ENCODE results near the gene CDK5RAP2.
A peak's percentile ranks its signal among the peaks of the same experiment; 100 is the strongest.

Gene CDK5RAP2

GRCh38 chr9:120545701-120546550 is 34.0 kb downstream of the CDK5RAP2 start:
- DNase-seq (ENCODE audit: low read depth in 2 of 2) = no peak
- TF ChIP-seq CTCF (IDR thresholded peaks at IDR 0.05; ENCODE audit: low read depth, low read length) = no peak
- H3K4me3 ChIP-seq (replicated peaks in 1 of 2; ENCODE audit: low read depth in 2 of 2, low read length in 2 of 2) = no peak overlapping the region

- H3K4me3 ChIP-seq (replicated peaks in 1 of 2; ENCODE audit: low read depth in 2 of 2, low read length in 2 of 2) = no peak overlapping the region
- no peak for DNase-seq (ENCODE audit: low read depth in 2 of 2)
- TF ChIP-seq CTCF (IDR thresholded peaks at IDR 0.05; ENCODE audit: low read depth, low read length) = no peak
These were observed 35.5 kb downstream of the CDK5RAP2 start for GRCh38 chr9:120544441-120544840.

GRCh38 chr9:120542701-120543490 is 37.1 kb downstream of the CDK5RAP2 start:
- TF ChIP-seq CTCF (IDR thresholded peaks at IDR 0.05; ENCODE audit: low read depth, low read length) = no peak
- H3K4me3 ChIP-seq (replicated peaks in 1 of 2; ENCODE audit: low read depth in 2 of 2, low read length in 2 of 2) = no peak overlapping the region

GRCh38 chr9:120541921-120542320 is 38.0 kb downstream of the CDK5RAP2 start:
- H3K4me3 ChIP-seq (replicated peaks in 1 of 2; ENCODE audit: low read depth in 2 of 2, low read length in 2 of 2) = no peak overlapping the region
- TF ChIP-seq CTCF (IDR thresholded peaks at IDR 0.05; ENCODE audit: low read depth, low read length) = no peak
- DNase-seq (ENCODE audit: low read depth in 2 of 2) = no peak

More at GRCh38 chr9:120542701-120543490, 37.1 kb downstream of the CDK5RAP2 start:
- DNase-seq (ENCODE audit: low read depth in 2 of 2) = no peak

GRCh38 chr9:120539951-120540350 is 40.0 kb downstream of the CDK5RAP2 start:
- no peak for DNase-seq (ENCODE audit: low read depth in 2 of 2)
- no peak overlapping the region for H3K4me3 ChIP-seq (replicated peaks in 1 of 2; ENCODE audit: low read depth in 2 of 2, low read length in 2 of 2)
- TF ChIP-seq CTCF (IDR thresholded peaks at IDR 0.05; ENCODE audit: low read depth, low read length) = no peak

- TF ChIP-seq CTCF (IDR thresholded peaks at IDR 0.05; ENCODE audit: low read depth, low read length) = no peak
- DNase-seq (ENCODE audit: low read depth in 2 of 2) = peak; percentile 36 to 44
These were observed 41.6 kb downstream of the CDK5RAP2 start for GRCh38 chr9:120538339-120538738.

More at GRCh38 chr9:120538339-120538738, 41.6 kb downstream of the CDK5RAP2 start:
- H3K4me3 ChIP-seq (replicated peaks in 1 of 2; ENCODE audit: low read depth in 2 of 2, low read length in 2 of 2) = no peak overlapping the region

Measured in cardiac fibroblast (primary cell).